Measurements from ENCODE around the gene ENO1. TPM values are rescaled to one million over a fixed set of nuclear protein-coding genes. Genes with fewer than 3 reads are reported as not detected.

ENO1 gene
- total RNA-seq, 2 donors from 2014 or later: 386 to 423 TPM

DNA sequence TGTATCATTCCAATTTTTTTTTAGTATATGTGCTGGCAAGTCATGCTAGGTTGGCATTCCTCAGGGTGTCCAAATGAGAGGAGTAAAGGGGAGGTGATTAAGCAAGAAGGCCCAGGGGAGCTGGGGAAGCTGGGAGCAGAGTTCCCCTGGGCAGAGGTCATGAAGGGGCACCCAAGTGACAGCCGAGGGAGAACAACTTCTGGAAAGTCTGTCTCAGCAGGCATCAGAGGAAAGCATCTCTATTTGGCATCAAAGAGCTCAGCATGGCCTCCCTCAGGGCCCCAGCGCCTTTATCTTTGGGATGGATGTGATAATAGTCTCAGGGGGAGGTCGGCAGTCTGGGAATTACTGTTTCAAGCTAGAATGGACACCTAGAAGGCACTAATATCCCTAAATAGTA lies 5.0 kb upstream of the ENO1 start:
- no peak for TF ChIP-seq POLR2A (IDR thresholded peaks at IDR 0.05)
- TF ChIP-seq, protein P1, sequence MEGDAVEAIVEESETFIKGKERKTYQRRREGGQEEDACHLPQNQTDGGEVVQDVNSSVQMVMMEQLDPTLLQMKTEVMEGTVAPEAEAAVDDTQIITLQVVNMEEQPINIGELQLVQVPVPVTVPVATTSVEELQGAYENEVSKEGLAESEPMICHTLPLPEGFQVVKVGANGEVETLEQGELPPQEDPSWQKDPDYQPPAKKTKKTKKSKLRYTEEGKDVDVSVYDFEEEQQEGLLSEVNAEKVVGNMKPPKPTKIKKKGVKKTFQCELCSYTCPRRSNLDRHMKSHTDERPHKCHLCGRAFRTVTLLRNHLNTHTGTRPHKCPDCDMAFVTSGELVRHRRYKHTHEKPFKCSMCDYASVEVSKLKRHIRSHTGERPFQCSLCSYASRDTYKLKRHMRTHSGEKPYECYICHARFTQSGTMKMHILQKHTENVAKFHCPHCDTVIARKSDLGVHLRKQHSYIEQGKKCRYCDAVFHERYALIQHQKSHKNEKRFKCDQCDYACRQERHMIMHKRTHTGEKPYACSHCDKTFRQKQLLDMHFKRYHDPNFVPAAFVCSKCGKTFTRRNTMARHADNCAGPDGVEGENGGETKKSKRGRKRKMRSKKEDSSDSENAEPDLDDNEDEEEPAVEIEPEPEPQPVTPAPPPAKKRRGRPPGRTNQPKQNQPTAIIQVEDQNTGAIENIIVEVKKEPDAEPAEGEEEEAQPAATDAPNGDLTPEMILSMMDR (IDR thresholded peaks at IDR 0.05): no peak
- no peak for TF ChIP-seq POLR2AphosphoS5 (IDR thresholded peaks at IDR 0.05)
- 74% methylated on average over 3 of the region's 3 CpGs for WGBS
- Histone ChIP-seq H3K27ac (no peak overlapping the region), H3K9me3 (no peaks in the 10 kb centered on the region), H3K4me3 (no peak overlapping the region), H3K4me1 (replicated peaks) (peaks cover 12% of the 10 kb centered on the region), H3K36me3 (no peaks in the 10 kb centered on the region), H3K27me3 (replicated peaks; ENCODE audit: insufficient read depth) (no peaks in the 10 kb centered on the region)
- DNase-seq (ENCODE audit: low spot score): no peak
- intact Hi-C loops (cut with DNase I): no loop called here

DNA sequence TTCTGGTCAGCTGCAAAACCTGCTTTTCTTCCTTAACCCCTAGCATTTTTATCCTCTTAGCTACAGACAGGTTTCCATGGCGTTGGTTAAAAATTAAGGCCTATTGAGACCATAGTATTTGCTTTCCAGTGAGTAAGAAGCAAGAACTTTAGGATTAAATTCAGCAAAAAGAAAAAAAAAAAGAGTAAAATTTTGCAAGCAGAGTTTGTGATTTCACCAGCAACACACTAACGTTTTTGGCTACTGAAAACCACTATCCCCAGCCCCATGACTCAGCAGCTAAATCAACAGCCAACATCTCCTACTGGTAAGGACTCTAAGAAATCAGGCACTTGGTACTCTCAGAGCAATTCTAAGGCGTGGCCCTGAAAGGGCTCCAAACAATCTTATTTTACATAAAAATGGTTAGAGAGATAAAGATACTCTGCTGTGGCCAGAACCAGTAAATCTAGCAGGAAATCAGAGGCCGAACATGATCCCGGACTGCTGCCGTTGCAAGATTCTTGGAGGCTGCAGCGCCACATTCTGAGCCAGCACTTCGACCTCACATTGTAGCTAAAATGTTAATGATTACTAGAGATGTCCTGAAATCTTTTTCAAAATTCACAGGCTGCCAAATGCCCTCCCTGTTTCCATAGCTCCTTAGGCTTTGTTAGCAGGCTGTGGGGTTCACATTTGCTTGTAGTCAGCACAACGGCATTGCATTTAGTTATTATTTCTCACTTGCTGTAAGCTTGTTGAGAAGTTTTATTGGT lies 1.6 kb upstream of the ENO1 start:
- DNase-seq (ENCODE audit: low spot score): peak; percentile 73
- TF ChIP-seq POLR2AphosphoS5 (IDR thresholded peaks at IDR 0.05) (peak; percentile 80), POLR2A (IDR thresholded peaks at IDR 0.05) (peak; percentile 9)
- TF ChIP-seq, protein P1 (IDR thresholded peaks at IDR 0.05): peak in 1 of 4 experiments; percentile 16
- no peaks in the 10 kb centered on the region for H3K36me3 ChIP-seq
- no peak overlapping the region for H3K4me3 ChIP-seq
- H3K9me3 ChIP-seq: no peaks in the 10 kb centered on the region
- 5% methylated on average over 9 of the region's 9 CpGs for WGBS
- H3K4me1 ChIP-seq (replicated peaks): peaks cover 12% of the 10 kb centered on the region
- H3K27ac ChIP-seq: peak overlapping the region; percentile 95 to 98
- no peaks in the 10 kb centered on the region for H3K27me3 ChIP-seq (replicated peaks; ENCODE audit: insufficient read depth)
- intact Hi-C loops (cut with DNase I): no loop called here

DNA sequence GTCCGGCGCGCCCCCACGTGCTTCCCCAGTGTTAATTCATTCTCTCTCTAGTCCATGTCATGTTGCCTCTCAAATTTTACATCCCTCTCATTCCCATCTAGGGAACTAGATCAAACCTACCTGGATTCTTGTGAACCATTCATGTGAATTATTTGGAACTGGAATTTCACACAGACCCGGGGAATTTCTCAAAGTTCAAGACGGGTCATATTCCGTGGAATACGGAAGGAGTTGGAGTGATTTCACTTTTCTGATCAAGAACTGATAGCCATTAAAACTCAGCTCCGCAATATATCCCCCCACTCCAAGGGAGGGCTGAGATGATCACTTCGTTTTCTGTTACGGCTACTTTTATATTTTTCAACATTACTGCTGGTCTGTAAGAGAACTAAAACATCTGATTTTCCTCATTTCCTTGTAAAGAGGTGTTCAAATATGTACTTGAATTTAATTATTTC lies 1.0 kb upstream of the ENO1 start:
- DNase-seq (ENCODE audit: low spot score): no peak
- Histone ChIP-seq H3K27me3 (replicated peaks; ENCODE audit: insufficient read depth) (no peaks in the 10 kb centered on the region), H3K4me1 (replicated peaks) (peaks cover 12% of the 10 kb centered on the region), H3K4me3 (peak overlapping the region; percentile 84 to 85), H3K36me3 (no peaks in the 10 kb centered on the region), H3K9me3 (no peaks in the 10 kb centered on the region), H3K27ac (peak overlapping the region; percentile 95 to 98)
- no peak for TF ChIP-seq POLR2A (IDR thresholded peaks at IDR 0.05)
- TF ChIP-seq, protein P1 (IDR thresholded peaks at IDR 0.05): peak in 1 of 4 experiments; percentile 6
- intact Hi-C loops (cut with DNase I): no loop called here
- 17% methylated on average over 11 of the region's 11 CpGs for WGBS

DNA sequence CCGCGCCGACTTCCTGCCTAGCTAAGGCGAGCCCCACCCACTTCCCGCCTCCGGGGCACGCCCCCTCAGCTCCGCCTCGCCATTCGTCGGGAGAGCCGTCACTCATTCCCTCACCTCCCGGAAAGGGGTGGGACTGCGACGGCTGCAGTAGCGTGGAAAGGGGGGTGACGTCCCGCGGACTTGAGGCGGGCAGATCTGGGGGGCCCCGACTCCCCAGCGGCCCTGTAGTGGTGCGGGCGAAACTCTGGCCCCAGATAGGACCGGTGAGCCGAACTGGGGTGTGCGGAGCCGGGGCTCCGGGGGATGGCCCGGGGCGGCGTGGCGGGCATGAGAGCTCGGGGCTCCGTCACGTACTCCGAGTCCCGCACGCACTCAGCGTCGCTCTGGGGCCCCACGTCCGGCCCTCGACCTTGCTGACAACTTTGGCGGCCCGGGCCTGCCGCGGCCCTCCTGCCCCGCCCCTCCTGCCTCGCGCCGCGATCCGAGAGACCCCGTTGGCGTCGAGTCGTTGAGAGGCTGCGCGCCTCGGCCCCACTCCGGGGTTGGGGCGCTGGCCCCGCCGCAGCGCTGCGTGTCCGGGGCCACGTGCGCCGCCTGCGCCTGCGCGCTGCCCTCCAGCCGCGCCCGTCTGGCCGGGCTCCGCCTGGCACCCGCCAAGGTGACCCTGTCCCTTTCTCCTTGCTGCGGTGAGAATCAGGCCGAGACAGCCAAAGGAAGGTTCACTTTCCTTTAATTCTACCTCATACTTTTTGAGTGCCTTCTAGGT lies 395 bp upstream of the ENO1 start:
- TF ChIP-seq, protein P1 (IDR thresholded peaks at IDR 0.05): no peak
- peak; percentile 98 for TF ChIP-seq POLR2AphosphoS5 (IDR thresholded peaks at IDR 0.05)
- no peaks in the 10 kb centered on the region for H3K27me3 ChIP-seq (replicated peaks; ENCODE audit: insufficient read depth)
- peak overlapping the region; percentile 95 to 98 for H3K27ac ChIP-seq
- H3K9me3 ChIP-seq: no peaks in the 10 kb centered on the region
- H3K36me3 ChIP-seq: no peaks in the 10 kb centered on the region
- intact Hi-C loops (cut with DNase I): no loop called here
- DNase-seq (ENCODE audit: low spot score): peak; percentile 98
- H3K4me1 ChIP-seq (replicated peaks): peaks cover 12% of the 10 kb centered on the region
- H3K4me3 ChIP-seq: peak overlapping the region; percentile 84 to 85
- WGBS: under 1% methylated on average over 47 of the region's 82 CpGs

All from prostate gland (tissue), 2 donors.